ENCODE measurements around the gene NCAM2. TPM values are rescaled to one million over a fixed set of nuclear protein-coding genes. Genes with fewer than 3 reads are reported as not detected.

NCAM2 gene
- total RNA-seq, 1 experiment from 2014 or later = not detected

GRCh38 chr21:21460979-21461378 is 462.8 kb downstream of the NCAM2 start:
- H2AFZ ChIP-seq (ENCODE audit: low read depth, low read length, poor library complexity, severe bottlenecking) = no peak overlapping the region
- ChIA-PET CTCF (no interaction called here), RAD21 (ENCODE audit: low non-redundant PET in 1 of 2, low total read pairs in 2 of 2, uncharacterized antibody in 2 of 2, unreplicated experiment in 2 of 2) (no interaction called here), POLR2A (no interaction called here)
- intact Hi-C loops (cut with micrococcal nuclease) = no loop called here
- no peaks in the 10 kb centered on the region for H3K36me3 ChIP-seq (ENCODE audit: control insufficient read depth in 1 of 2, insufficient read depth in 2 of 2, low read length in 2 of 2)
- no peak overlapping the region for H3K4me3 ChIP-seq (replicated peaks in 1 of 2; ENCODE audit: low read depth in 1 of 2, low read length in 2 of 2)
- H3K27me3 ChIP-seq (ENCODE audit: insufficient read depth, low read length) = no peaks in the 10 kb centered on the region
- no peaks in the 10 kb centered on the region for H3K79me2 ChIP-seq (ENCODE audit: insufficient read depth, low read length)
- H3K27ac ChIP-seq (ENCODE audit: low read depth, low read length) = no peak overlapping the region
- no peaks in the 10 kb centered on the region for H3K9me2 ChIP-seq (ENCODE audit: insufficient read depth)
- H3K4me1 ChIP-seq (ENCODE audit: control insufficient read depth in 1 of 2, insufficient read depth in 2 of 2, low read length in 2 of 2) = no peaks in the 10 kb centered on the region
- TF ChIP-seq MAX (IDR thresholded peaks at IDR 0.05) (no peak), SP1 (IDR thresholded peaks at IDR 0.05; ENCODE audit: low read depth) (no peak), REST (IDR thresholded peaks at IDR 0.05; ENCODE audit: low read depth) (no peak), ZBTB33 (IDR thresholded peaks at IDR 0.05; ENCODE audit: extremely low read depth, insufficient replicate concordance, low read length) (no peak), CEBPB (IDR thresholded peaks at IDR 0.05; ENCODE audit: low read depth) (no peak), JUND (IDR thresholded peaks at IDR 0.05) (no peak), EZH2 (IDR thresholded peaks at IDR 0.05) (no peak), FOSL1 (IDR thresholded peaks at IDR 0.05; ENCODE audit: low read depth) (no peak), ELF1 (IDR thresholded peaks at IDR 0.05; ENCODE audit: borderline replicate concordance, low read depth) (no peak), ZFX (IDR thresholded peaks at IDR 0.05) (no peak), ZNF274 (IDR thresholded peaks at IDR 0.05; ENCODE audit: low read depth, low read length) (no peak), ATF3 (IDR thresholded peaks at IDR 0.05) (no peak), EGR1 (IDR thresholded peaks at IDR 0.05; ENCODE audit: low read depth) (no peak), YY1 (IDR thresholded peaks at IDR 0.05; ENCODE audit: extremely low read depth, insufficient replicate concordance, low read depth, low read length) (no peak), EZH2phosphoT487 (IDR thresholded peaks at IDR 0.05; ENCODE audit: borderline replicate concordance) (no peak), POLR2A (IDR thresholded peaks at IDR 0.05; ENCODE audit: borderline replicate concordance, extremely low read depth, insufficient read depth, insufficient read length) (no peak), CBX3 (IDR thresholded peaks at IDR 0.05; ENCODE audit: low read depth) (no peak)
- no peak overlapping the region for H3K4me2 ChIP-seq (ENCODE audit: low read length)
- no peak for DNase-seq (ENCODE audit: low read depth, low spot score)
- H3K9ac ChIP-seq (ENCODE audit: low read length) = no peak overlapping the region
- no peaks in the 10 kb centered on the region for H4K20me1 ChIP-seq (ENCODE audit: insufficient read depth)
- peaks cover 7 to 23% of the 10 kb centered on the region in 2 experiments; a peak in 2 of 4 replicates for H3K9me3 ChIP-seq (ENCODE audit: control insufficient read depth in 1 of 2, insufficient read depth in 1 of 2, low read depth in 1 of 2, low read length in 2 of 2)
- no peak for ATAC-seq
- BruUV-seq (replicated peaks) = no TSS peak

All from HCT116 (cell line).